Endometrial microvascular endothelial cells (primary cell): ENCODE measurements around the gene SAP130. TPM values are rescaled to one million over a fixed set of nuclear protein-coding genes. Genes with fewer than 3 reads are reported as not detected.

Source experiments
- in situ Hi-C: cut with HindIII; loops from 2 replicates; pipeline ENCODE4 v1.10.0; 2017; ENCODE audit warnings: low sequenced_read_pairs, low pct_unique_long_range_greater_than_20kb; ENCODE audit errors: inconsistent ontology term
- total RNA-seq: library from RNA; depleted of rRNA; stranded (reverse); fragments of >200 nt; gene quantifications from one replicate; pipeline ENCODE4 v1.2.3, GENCODE V29; 2015; ENCODE audit errors: inconsistent ontology term

The SAP130 gene
- total RNA-seq, 1 donor from 2014 or later: 21.1 TPM

GRCh38 chr2:127968610-127969339, 59.1 kb downstream of the SAP130 start:
- in situ Hi-C loops: no loop called here

GRCh38 chr2:127961729-127962128, 66.1 kb downstream of the SAP130 start:
- in situ Hi-C loops: no loop called here

- in situ Hi-C loops: no loop called here
Observed at GRCh38 chr2:127957240-127957639, 70.6 kb downstream of the SAP130 start.

GRCh38 chr2:127954857-127955256, 73.0 kb downstream of the SAP130 start:
- in situ Hi-C loops: no loop called here

GRCh38 chr2:127953849-127954248, 74.0 kb downstream of the SAP130 start:
- in situ Hi-C loops: no loop called here

GRCh38 chr2:127953128-127953718, 74.6 kb downstream of the SAP130 start:
- in situ Hi-C loops: no loop called here

GRCh38 chr2:127951026-127951425, 76.8 kb downstream of the SAP130 start:
- in situ Hi-C loops: no loop called here

- in situ Hi-C loops: no loop called here
Observed at GRCh38 chr2:127950264-127950663, 77.6 kb downstream of the SAP130 start.

- in situ Hi-C loops: no loop called here
Observed at GRCh38 chr2:127945281-127945680, 82.6 kb downstream of the SAP130 start.

GRCh38 chr2:127943186-127943585, 84.7 kb downstream of the SAP130 start:
- in situ Hi-C loops: no loop called here

- in situ Hi-C loops: no loop called here
Observed at GRCh38 chr2:127942002-127942401, 85.9 kb downstream of the SAP130 start.

GRCh38 chr2:127941461-127941860, 86.4 kb downstream of the SAP130 start:
- in situ Hi-C loops: no loop called here

GRCh38 chr2:127940641-127941040, 87.2 kb downstream of the SAP130 start:
- in situ Hi-C loops: no loop called here

GRCh38 chr2:127935337-127935736, 92.5 kb downstream of the SAP130 start:
- in situ Hi-C loops: no loop called here

- in situ Hi-C loops: no loop called here
Observed at GRCh38 chr2:127932199-127932876, 95.5 kb downstream of the SAP130 start.

- in situ Hi-C loops: no loop called here
Observed at GRCh38 chr2:127929449-127929848, 98.4 kb downstream of the SAP130 start.

- in situ Hi-C loops: no loop called here
Observed at GRCh38 chr2:127927384-127927783, 100.5 kb downstream of the SAP130 start.

GRCh38 chr2:127917916-127918315, 109.9 kb downstream of the SAP130 start:
- in situ Hi-C loops: no loop called here

- in situ Hi-C loops: no loop called here
Observed at GRCh38 chr2:127913808-127914457, 113.9 kb downstream of the SAP130 start.

- in situ Hi-C loops: no loop called here
Observed at GRCh38 chr2:127911737-127912136, 116.1 kb downstream of the SAP130 start.
